Loucy (cell line): ENCODE data around the gene PLAU.

Experiments
- CTCF ChIP-seq: fragments of 200-600 bp; sonication (generic); conservative IDR thresholded peaks from 2 replicates; pipeline ENCODE4 v1.5.1; 2014; ENCODE audit warnings: mild to moderate bottlenecking, antibody characterized with exemption, low read length
- EZH2phosphoT487 ChIP-seq: fragments of 200-600 bp; IDR thresholded peaks from 2 replicates; pipeline ENCODE4 v1.6.1; 2018; ENCODE audit warnings: antibody characterized with exemption, mild to moderate bottlenecking, moderate library complexity, borderline replicate concordance

GRCh38 chr10:73900064-73900463 lies 10.9 kb upstream of the PLAU start:
- TF ChIP-seq CTCF (no peak), EZH2phosphoT487 (no peak)
